Measurements from ENCODE around the gene MIB2.

Gene MIB2

GRCh38 chr1:1677718-1678580 is 62.6 kb downstream of the MIB2 start:
- peak; percentile 73 for DNase-seq (ENCODE audit: low read depth)
- TF ChIP-seq MAX (IDR thresholded peaks at IDR 0.05; ENCODE audit: low read depth, low read length) (no peak), CTCF (IDR thresholded peaks at IDR 0.05; ENCODE audit: low read depth, low read length) (no peak), MYC (IDR thresholded peaks at IDR 0.05; ENCODE audit: low read depth, low read length) (no peak), POLR2A (IDR thresholded peaks at IDR 0.05; ENCODE audit: extremely low read depth, insufficient read length) (no peak)
- H3K4me3 ChIP-seq (ENCODE audit: low read depth, low read length) = no peak overlapping the region

GRCh38 chr1:1678581-1679380 is 63.5 kb downstream of the MIB2 start:
- no peak overlapping the region for H3K4me3 ChIP-seq (ENCODE audit: low read depth, low read length)
- peak; percentile 44 for TF ChIP-seq CTCF (IDR thresholded peaks at IDR 0.05; ENCODE audit: low read depth, low read length)
- no peak for TF ChIP-seq MYC (IDR thresholded peaks at IDR 0.05; ENCODE audit: low read depth, low read length)
- peak; percentile 56 for DNase-seq (ENCODE audit: low read depth)

All from NB4 (cell line).